NCI-H82 (cell line): Measurements from ENCODE around the gene SELPLG.
"Not testable (repeated sequence)": the region's sequence is repeated elsewhere in the genome, so short reads cannot be mapped to it uniquely, and the experiment has no call there.

Source experiments
- DNase-seq: peaks from one replicate; lab custom pipeline; 2025; lab: John Stamatoyannopoulos, UW

The SELPLG gene

DNA sequence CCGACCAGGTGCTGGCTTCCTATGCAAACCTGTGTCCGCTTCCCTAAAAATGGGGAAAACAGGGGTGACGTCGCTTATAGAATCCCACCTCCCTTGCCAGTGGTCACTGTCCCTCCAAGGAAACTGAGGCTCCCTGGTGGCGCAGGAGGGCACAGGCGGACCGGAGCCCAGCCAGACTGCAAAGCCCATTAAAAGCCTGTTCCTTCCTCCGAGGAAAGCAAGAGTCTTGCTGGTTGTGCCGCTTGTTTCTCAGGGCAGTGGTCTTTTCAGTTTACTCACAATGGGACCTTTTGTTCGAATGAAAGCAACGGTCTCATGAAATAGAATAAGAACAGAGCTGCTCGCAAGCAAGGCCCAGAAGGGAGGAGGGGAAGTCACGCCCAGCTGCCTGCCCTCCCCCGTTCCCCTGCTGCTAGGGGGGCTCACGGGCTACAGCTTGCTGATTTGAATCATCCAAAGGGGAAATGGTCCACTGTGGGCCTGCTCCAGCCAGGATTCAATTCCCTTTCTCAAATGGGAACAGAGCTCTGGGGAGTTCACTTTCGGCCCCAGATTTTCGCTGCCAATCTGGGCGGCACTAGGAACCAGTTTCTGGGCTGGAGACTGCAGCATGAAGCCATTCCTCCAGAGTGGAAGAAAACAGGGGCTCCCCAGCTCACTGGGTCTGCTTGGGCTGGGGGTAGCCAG is 4.6 kb upstream of the SELPLG start:
- peak; percentile 41 for DNase-seq

DNA sequence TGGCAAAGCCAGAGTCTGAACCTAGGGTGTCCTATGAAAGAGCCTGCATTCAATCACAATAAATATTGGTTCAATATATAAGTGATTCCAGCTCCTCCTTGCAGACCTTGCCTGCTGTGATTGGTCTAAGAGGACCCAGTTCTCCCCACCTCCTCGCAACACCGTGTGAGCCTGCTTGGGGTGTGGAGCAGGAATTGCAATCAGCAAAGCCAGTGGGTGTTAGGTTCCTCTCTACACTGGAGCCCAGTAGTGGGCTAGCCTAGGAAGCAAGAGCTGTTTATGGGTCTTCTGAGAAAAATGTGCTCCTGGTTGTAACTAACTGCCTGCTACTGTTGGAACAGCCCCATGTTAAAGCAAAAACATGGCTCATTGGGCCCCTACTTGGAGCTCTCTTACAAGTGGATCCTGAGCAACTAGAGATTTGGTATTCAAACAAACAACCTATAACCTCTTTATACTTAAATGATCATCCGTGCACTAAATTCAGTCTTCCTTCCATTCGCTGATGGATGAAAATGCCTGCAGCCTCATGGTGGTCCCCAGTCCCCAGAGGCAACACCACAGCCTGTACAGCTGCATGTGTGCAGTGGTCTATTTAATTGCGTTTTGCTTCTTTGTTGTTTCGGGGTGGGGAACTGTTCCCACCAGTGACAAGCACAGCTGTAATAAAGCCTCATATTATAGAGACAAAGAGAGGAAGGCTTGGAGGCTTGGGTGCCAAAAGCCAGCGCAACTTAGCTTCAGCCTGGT is 3.7 kb upstream of the SELPLG start:
- no peak for DNase-seq

DNA sequence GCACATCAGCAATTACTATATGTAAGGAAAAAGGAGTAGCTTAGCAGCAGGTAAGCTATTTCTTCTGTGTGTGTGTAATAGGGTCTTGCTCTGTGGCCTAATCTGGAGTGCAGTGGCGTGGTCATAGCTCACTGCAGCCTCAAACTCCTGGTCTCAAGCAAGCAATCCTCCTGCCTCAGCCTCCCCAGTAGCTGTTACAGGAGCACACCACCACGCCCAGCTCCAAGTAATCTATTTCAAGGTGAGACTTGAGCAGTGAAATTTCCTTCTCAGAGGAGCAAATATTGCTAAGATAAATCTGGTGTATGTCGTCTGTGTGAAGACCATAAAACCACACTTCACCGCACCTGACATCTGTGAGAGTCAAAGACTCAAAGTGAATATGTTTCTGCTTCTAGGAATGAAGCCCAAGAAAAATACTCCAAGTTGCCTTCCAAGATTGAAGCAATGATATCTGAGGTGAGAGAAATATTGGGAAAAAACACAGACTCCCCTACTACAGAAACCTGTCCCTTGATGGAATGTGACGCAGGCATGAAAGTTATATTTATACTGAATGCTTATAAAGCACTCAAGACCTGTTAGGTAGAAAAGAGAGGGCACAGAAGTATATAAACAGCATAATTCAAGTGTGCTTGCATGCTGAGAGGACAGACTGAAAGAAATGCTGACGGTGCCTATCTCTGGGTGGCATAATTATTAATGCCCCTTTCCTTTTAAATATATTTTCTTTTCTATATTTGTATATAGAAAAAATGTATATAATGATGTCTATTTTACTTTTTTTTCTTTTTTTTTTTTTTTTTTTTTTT is 2.5 kb upstream of the SELPLG start:
- DNase-seq: no peak

DNA sequence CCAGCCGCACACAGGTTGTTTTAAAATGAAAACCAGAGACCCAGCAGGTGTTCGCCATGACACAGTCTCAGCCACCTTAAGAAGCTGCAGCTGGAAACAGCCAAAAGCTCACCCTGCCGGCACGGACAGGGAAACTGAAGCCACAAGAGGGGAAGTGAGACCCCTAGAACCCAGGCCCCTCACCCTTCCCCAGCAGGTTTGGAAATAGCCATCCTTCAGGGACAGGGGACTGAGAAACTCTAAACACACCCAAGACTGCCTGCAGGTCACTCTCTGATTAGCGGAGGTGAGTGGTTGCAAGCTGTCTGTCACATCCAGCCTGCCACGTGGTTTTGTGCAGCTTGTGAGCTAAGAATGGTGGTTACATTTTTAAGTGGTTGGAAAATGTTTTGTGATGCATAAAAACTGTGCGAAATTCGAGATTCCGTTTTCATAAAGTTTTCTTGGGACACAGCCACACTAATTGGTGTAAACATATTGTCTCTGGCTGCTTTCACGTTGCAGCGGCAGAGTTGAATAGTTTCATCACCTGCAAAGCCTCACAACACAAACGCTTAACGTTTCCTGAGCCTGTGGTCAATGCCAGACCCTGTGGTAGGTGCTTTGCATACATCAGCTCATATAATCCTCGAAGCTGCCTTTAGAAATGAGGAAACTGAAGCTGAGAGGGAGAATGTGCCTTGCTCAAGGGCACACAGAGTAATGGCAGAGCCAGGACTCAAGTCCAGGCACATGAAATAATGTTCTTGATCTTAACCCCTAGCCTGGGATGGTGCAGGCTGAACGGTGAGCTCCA is 1.7 kb upstream of the SELPLG start:
- DNase-seq: peak; percentile 41

DNA sequence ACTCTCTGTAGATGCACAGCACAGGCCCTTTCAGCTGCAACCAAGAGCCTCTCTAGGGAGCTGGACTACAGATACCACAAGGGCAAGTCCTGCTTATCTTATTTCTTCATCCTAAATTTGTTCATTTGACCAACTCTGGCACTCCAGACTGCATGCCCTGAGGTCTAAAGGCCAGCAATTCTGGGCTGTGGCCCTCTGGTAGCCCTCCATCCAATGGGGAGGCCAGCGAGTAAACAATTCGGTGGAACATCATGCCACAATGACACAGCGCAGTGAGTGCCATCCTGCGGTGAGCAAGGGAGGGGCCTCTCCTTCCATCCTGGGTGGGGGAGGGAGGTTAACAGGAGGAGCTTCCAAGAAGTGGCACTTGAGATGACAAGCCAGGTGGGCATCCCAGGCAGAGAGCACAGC is 652 bp upstream of the SELPLG start:
- peak; percentile 20 for DNase-seq

DNA sequence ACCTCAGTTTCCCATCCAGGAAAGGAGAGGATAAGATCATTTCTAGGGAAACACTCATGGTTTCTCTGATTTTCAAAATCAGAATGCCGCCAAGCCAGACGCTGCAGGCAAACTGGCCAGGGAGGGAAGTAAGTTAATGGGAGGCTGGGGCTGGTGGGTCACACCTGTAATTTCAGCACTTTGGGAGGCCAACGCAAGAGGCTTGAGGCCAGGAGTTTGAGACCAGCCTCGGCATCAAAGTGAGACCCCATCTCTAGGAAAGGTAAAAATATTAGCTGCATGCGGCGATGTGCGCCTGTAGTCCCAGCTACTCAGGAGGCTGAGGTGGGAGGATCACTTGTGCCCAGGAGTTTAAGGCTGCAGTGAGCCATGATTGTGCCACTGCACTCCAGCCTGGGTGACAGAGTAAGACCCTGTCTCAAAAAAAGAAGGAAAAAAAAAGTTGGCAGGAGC is 587 bp downstream of the SELPLG start:
- DNase-seq: no peak

DNA sequence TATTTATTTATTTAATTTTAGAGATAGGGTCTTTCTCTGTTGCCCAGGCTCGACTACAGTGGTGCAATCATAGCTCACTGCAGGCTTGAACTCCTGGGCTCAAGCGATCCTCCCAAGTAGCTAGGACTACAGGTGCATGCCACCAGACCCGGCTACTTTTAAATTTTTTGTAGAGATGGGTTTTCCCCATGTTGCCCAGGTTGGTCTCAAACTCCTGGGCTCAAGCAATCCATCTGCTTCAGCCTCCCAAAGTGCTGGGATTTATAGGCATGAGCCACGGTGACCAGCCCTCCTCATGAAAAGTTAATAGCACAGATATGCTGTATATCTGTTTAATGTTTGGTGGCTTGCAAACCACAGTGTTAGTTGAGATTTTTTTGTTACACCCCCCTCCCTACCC is 2.4 kb downstream of the SELPLG start:
- DNase-seq: not testable (repeated sequence)

DNA sequence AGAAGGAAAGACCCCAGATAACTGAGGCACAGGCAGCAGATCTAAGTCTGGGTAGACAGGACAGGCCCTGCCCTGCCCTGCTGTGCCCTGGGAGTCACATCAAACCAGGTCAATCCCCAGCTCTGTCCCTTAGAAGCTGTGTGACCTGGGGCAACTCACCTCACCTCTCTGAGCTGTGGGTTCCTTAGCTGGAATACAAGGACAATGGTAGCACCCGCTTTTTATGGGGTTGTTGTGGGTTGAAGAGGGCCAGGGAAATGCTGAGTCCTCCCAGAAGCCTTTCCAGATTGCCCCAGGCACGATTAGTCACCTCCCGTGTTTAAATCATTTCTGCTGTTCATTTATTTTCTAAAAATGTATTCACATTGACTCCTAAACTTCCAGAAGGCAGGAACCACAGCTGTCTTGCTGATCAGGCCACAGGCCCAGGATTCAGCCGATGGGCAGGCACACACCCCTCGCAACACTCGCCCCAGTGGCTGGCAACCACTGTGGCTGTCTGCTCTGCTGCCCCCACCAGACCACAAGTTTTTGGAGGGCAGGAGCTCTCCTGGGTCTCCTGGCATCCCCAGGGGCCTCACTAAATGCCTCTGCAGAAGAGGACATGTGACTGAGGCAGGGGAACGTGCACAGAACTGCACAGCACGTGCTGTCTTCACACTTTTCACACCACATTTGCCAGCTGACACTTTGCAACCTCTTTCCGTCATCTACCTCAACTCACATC is 3.0 kb downstream of the SELPLG start:
- no peak for DNase-seq

DNA sequence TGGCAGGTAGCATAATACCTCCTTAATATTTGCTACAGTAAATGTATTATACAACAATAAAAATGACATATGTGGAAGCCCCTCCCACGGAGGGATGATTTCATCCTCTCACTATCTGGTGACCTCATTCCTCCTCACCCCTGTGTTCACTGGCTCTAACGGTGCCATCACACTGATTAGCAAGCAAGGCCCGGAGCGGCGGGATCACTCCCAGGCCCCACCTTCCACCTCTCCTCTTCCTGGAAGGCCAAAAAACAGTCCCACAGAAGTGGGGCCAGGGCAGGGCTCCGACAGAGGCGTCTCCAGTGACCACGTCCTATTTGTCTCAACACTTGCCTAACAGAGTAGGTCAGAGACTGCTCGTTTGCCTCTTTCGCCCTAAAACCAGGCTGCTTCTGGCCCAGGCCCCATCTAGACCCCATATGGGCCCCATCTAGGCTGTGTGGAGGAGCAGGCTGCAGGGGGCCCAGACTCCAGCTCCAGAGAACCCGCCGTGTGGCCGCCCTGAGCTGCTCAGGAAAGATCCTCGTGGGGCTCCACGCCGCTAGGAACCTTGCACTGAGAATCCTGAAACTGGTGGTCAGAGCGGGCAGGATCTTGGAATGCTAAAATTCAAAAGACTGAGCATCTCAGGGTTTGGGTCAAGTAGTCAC is 3.7 kb downstream of the SELPLG start:
- no peak for DNase-seq

DNA sequence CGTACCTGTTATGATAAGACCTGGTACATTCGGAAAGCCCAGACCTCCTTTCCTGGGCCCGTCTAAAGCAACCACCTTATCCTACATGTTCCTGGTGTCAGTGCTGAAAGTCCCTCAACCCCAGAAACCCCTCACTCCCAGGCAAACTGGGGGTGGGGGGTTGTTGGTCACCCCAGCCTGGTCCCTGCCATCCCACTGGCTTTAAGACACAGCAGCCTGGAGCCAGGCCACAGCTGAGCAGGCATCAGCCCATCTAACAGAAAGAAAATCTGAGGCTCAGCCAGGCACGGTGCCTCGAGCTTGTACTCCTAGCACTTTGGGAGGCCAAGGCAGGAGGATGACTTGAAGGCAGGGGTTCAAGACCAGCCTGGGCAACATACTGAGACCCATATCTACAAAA is 4.5 kb downstream of the SELPLG start:
- DNase-seq: no peak

DNA sequence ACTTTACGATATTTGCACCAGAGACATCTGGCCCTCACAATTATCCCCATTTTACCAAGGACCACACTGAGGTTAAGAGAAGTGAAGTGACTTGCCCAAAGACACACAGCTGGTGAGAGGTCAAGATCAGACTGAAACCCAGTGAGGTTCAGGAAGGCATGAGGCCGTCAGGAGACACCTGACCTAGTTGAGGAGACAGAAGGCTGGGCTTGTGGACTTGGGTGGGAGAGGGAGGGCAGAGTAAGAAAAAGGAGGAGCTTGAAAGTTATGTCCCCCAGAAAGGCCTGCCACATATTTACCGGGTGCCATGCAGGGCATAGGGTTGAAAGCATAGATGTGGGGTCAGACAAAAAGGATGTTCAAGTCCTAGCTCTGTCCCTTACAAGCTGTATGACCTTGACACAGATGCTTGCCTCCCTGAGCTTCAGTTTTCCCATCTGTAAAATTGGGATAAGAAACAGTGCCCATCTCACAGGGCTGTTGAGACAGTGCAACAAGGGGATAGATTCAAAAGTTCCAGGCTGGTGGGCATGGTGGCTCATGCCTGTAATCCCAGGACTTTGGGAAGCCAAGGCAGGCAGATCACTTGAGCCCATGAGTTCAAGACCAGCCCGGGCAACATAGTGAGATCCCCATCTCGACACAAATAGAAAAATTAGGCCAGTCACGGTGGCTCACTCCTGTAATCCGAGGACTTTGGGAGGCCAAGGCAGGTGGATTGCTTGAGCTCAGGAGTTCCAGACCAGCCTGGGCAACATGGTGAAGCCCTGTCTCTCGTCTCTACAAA is 6.4 kb downstream of the SELPLG start:
- no peak for DNase-seq

DNA sequence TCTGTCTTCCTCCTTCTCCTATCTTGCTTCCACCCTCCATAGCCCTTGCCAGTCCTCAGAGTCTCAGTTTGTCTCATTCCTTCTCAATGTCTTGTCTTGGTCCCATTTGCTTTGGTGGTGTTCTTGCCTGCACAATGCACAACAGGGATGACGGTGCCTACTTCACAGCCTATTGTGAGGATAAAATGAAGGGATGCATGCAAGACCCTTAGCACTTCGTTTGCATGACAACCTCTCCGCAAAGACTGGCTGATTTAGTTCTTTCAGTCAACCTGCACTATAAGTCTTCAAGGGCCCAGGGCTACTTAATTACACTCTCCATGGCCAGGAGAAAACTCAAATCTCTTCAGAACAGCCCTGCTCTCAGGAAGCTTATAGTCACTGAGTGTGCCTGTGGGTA is 8.5 kb downstream of the SELPLG start:
- no peak for DNase-seq

DNA sequence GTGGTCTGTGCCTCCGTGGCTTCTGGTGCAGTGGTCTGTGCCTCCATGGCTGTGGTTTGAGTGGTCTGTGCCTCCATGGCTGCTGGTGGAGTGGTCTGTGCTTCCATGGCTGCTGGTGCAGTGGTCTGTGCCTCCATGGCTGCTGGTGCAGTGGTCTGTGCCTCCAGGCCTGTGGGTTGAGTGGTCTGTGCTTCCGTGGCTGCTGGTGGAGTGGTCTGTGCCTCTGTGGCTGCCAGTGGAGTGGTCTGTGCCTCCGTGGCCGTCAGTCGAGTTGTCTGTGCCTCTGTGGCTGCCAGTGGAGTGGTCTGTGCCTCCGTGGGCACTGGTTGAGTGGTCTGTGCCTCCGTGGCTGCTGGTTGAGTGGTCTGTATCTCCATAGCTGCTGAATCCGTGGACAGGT is 10.1 kb downstream of the SELPLG start:
- no peak for DNase-seq

DNA sequence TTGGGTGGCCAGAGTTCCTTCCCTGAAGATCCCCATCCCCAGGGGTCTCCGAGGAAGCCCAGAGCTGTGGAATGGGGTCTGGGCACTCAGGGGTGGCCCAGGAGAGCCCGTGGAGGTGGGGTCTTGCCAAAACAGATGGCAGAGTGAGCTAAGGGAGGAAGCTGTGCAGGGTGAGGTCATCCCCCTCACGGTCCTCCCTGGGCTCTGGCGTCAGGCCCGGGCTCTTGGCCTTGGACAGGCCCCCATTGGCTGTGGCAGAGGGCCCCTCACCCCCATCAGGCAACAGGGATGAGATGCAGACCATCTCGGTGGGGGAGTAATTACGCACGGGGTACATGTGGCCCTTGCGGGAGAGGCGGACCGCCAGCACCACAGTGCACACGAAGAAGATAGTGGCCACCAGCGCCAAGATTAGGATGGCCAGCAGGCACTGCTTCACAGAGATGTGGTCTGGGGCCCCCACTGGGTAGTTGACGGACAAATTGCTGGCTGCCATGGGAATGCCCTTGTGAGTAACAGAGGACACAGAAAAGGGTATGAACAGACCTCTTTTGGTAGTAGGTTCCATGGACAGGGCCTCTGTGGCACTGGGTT is 10.7 kb downstream of the SELPLG start:
- no peak for DNase-seq

DNA sequence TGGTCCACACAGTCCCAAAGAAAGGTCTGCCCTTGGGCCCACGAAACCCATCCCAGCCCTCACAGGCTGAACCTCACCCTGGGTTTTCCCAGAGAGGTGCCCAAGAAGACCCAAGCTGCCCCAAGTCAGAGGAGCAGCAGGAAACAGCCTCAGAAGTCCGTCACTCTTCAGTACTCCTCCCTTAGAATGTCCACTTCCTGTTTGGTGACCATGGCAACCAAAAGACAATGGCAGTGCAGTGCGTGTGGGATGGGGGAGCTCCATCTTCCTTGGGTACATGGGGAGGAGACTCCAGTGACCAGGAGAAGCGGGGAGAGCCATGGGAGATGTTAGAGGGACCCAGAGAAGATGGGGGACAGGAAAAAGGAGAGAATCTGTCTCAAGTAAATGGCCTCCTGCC is 11.3 kb downstream of the SELPLG start:
- peak; percentile 33 for DNase-seq

DNA sequence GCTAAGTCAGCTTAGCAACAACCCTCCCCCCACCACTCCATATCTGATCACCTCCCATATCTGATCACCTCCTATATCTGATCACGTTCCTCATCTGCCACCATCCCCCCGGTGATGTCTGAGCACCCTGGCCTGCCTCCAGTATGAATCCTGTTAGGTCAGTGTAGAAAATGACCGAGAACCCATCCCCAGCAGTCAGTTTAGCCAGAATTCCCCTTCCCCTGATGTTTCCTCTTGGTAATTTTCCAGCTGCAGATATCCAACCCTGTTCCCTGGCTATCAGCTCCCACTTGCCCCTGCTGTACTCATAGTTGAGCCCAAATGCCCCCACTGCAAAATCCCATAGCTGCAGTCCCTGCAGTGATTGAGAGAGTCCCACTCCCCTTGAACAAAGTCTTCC is 12.5 kb downstream of the SELPLG start:
- no peak for DNase-seq

DNA sequence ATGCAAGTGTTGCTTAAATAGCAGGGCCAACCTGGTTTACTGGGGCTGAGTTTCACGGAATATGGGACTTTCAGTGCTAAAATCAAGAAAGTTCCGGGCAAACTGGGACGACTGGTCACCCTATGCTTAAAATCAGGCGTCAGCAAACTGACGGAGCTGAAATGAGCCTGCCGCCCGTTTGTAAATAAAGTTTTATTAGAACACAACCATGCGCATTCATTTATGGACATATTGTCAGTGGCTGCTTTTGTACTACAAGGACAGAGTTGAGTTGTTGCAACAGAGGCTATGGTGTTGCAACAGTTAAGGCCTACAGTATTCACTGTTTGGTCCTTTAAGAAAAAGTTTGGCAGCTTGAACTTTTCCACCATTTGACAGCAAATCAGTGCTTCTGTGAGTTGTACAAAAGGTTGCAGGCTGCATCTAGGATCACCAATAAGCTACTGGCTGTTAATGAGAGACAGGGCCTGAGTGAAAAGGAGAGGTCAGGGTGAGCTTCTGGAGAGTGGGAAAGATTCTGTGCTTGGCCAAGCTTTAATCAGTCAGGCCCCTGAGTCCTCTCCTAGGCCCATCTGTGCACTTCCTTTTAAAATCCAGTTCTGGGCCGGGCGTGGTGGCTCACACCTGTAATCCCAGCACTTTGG is 13.3 kb downstream of the SELPLG start:
- DNase-seq: no peak

DNA sequence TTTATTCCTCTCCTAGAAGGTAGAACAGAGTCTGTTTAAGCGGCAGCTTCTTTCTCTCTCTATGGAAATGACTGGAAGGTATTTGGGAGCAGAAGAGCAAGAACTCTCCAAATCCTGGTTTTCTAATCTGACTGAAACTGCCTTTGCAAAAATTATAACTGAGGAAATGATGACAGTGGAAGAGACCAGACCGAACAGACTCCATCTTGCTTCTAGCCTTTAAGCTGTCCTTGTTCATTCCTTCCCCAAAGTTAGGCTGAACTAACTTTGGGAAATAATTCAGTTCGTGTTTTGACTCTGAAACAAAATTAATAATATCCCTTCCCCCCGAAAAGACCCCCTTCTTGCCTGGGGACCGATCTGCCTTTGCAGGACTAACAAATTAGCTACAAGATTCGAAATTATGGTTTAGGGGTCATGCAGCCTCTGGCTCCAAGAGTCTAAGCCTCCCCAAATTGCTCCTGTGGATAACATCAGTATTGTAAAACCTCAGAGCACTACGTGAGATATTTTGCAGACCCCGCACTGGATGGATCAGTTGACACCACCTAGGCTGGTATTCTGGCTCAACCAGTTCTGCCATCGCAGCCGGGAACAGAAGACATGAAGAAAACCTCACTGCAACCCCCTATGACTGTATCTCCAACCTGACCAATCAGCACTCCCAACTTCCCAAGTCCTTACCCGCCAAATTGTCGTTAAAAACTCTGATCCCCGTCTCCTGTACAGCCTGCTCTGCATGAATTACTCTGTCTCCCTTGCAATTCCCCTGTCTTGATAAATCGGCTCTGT is 14.1 kb downstream of the SELPLG start:
- no peak for DNase-seq
